AG10803 (cell line): Measurements from ENCODE around the gene CSN1S1.
"Not testable (repeated sequence)": the region's sequence is repeated elsewhere in the genome, so short reads cannot be mapped to it uniquely, and the experiment has no call there.

ENCODE experiments used
- DNase-seq: peaks from one replicate; pipeline ENCODE4 v3.0.0; 2010; ENCODE audit warnings: low read depth
- H3K4me3 ChIP-seq: 2 replicates; pipeline ENCODE4 v1.5.1; 2011; ENCODE audit warnings: mild to moderate bottlenecking, low read length, control low read depth
- CTCF ChIP-seq: conservative IDR thresholded peaks from 2 replicates; pipeline ENCODE4 v1.5.1; 2011; ENCODE audit warnings: mild to moderate bottlenecking, low read length, control low read depth, inconsistent platforms

Gene CSN1S1

GRCh38 chr4:69907151-69907550, 23.7 kb upstream of the CSN1S1 start:
- DNase-seq: no peak
- no peak overlapping the region for H3K4me3 ChIP-seq
- no peak for TF ChIP-seq CTCF

GRCh38 chr4:69909195-69909594, 21.7 kb upstream of the CSN1S1 start:
- no peak for DNase-seq
- no peak overlapping the region for H3K4me3 ChIP-seq
- no peak for TF ChIP-seq CTCF

- peak; percentile 36 for DNase-seq
- TF ChIP-seq CTCF: no peak
- no peak overlapping the region for H3K4me3 ChIP-seq
Measured at GRCh38 chr4:69910016-69910782, 20.7 kb upstream of the CSN1S1 start.

GRCh38 chr4:69920874-69921273, 10.0 kb upstream of the CSN1S1 start:
- DNase-seq: no peak
- TF ChIP-seq CTCF: no peak
- no peak overlapping the region for H3K4me3 ChIP-seq

- DNase-seq: not testable (repeated sequence)
Measured at GRCh38 chr4:69923782-69924410, 7.0 kb upstream of the CSN1S1 start.

GRCh38 chr4:69934150-69934549, 3.3 kb downstream of the CSN1S1 start:
- DNase-seq: no peak
- H3K4me3 ChIP-seq: no peak overlapping the region
- no peak for TF ChIP-seq CTCF

More at GRCh38 chr4:69923782-69924410, 7.0 kb upstream of the CSN1S1 start:
- not testable (repeated sequence) for H3K4me3 ChIP-seq

- no peak for TF ChIP-seq CTCF
- H3K4me3 ChIP-seq: no peak overlapping the region
- DNase-seq: no peak
Measured at GRCh38 chr4:69936566-69936965, 5.7 kb downstream of the CSN1S1 start.
